HFF-Myc (cell line): ENCODE results near the gene TTC28.
"Not testable (repeated sequence)": the region's sequence is repeated elsewhere in the genome, so short reads cannot be mapped to it uniquely, and the experiment has no call there.

ENCODE experiments used
- DNase-seq: peaks from one replicate; pipeline ENCODE4 v3.0.0-alpha.2; 2011; ENCODE audit warnings: low read depth; ENCODE audit errors: extremely low read depth
- H3K4me3 ChIP-seq: replicated peaks from 2 replicates; pipeline ENCODE4 v1.5.1; 2011; ENCODE audit warnings: low read depth, mild to moderate bottlenecking, control low read depth, low read length
- CTCF ChIP-seq: IDR thresholded peaks from 2 replicates; pipeline ENCODE4 v1.5.1; 2012; ENCODE audit warnings: mild to moderate bottlenecking, low read depth, low read length, control low read depth; ENCODE audit errors: missing control alignments

Gene TTC28

GRCh38 chr22:28670161-28670560 lies 9.5 kb downstream of the TTC28 start:
- no peak overlapping the region for H3K4me3 ChIP-seq
- DNase-seq = no peak
- TF ChIP-seq CTCF = no peak

- DNase-seq = no peak
- no peak for TF ChIP-seq CTCF
- no peak overlapping the region for H3K4me3 ChIP-seq
Measured at GRCh38 chr22:28669387-28669786, 10.3 kb downstream of the TTC28 start.

DNA sequence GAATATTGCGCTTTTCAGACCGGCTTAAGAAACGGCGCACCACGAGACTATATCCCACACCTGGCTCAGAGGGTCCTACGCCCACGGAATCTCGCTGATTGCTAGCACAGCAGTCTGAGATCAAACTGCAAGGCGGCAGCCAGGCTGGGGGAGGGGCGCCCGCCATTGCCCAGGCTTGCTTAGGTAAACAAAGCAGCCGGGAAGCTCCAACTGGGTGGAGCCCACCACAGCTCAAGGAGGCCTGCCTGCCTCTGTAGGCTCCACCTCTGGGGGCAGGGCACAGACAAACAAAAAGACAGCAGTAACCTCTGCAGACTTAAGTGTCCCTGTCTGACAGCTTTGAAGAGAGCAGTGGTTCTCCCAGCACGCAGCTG lies 16.1 kb downstream of the TTC28 start:
- DNase-seq, H3K4me3 ChIP-seq: not testable (repeated sequence)

- no peak overlapping the region for H3K4me3 ChIP-seq
Measured at GRCh38 chr22:28658448-28658847, 21.2 kb downstream of the TTC28 start.

GRCh38 chr22:28656181-28656580 lies 23.5 kb downstream of the TTC28 start:
- DNase-seq = no peak
- no peak for TF ChIP-seq CTCF
- no peak overlapping the region for H3K4me3 ChIP-seq

More at GRCh38 chr22:28658448-28658847, 21.2 kb downstream of the TTC28 start:
- TF ChIP-seq CTCF = no peak
- DNase-seq = no peak

DNA sequence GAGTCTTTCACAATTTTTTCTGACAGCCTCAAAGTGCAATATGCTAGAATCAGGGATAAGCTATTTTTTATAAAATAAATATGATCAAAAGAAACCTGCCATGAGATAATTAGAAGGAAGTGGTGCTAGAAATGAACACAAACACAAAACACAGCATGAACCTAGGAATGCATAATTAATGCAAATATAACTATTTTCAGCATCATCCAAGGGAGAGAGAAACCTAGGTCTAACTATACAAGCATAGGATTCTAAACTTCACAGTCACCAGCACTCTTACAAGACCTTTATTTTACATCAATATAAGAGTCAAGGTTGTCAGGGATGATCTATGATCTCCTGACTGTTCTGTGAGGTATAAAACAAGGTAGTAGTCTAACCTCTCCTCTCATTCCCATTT lies 29.2 kb downstream of the TTC28 start:
- DNase-seq = no peak
- no peak overlapping the region for H3K4me3 ChIP-seq
- TF ChIP-seq CTCF = no peak

- DNase-seq = no peak
- H3K4me3 ChIP-seq = no peak overlapping the region
- no peak for TF ChIP-seq CTCF
Measured at GRCh38 chr22:28648792-28649191, 30.8 kb downstream of the TTC28 start.
